Measurements from ENCODE around the gene PTK6. TPM values are rescaled to one million over a fixed set of nuclear protein-coding genes. Genes with fewer than 3 reads are reported as not detected.
A peak's percentile ranks its signal among the peaks of the same experiment; 100 is the strongest.

The PTK6 gene
- total and polyA plus RNA-seq, 2 of the 13 experiments (the other 11 are each of a cell fraction or from before 2014, with no cell fraction given) = 0.08 TPM; not detected in 1

- TF ChIP-seq CREBL2 (CRISPR knock-in tag; IDR thresholded peaks at IDR 0.05; ENCODE audit: borderline replicate concordance) (no peak), PCBP1 (IDR thresholded peaks at IDR 0.05; ENCODE audit: borderline replicate concordance, low read depth, low read length) (no peak), KAT8 (CRISPR knock-in tag; IDR thresholded peaks at IDR 0.05) (no peak), ZNF543 (CRISPR knock-in tag; IDR thresholded peaks at IDR 0.05) (no peak), RARA (CRISPR knock-in tag; IDR thresholded peaks at IDR 0.05) (peak; percentile 58), GMEB2 (CRISPR knock-in tag; IDR thresholded peaks at IDR 0.05; ENCODE audit: low read depth) (no peak), ZBTB42 (CRISPR knock-in tag; IDR thresholded peaks at IDR 0.05) (no peak), PRDM10 (CRISPR knock-in tag; IDR thresholded peaks at IDR 0.05; ENCODE audit: low read depth) (0 out of 2 replicates have a peak, but pooled peaks have one; percentile 34), ATF6 (CRISPR knock-in tag; conservative IDR thresholded peaks at IDR 0.05) (no peak), ZNF432 (CRISPR knock-in tag; IDR thresholded peaks at IDR 0.05; ENCODE audit: borderline replicate concordance) (no peak), BORCS8-MEF2B (CRISPR knock-in tag; IDR thresholded peaks at IDR 0.05) (no peak; the same call in 1 of the 2 replicates), MNT (IDR thresholded peaks at IDR 0.05) (0 out of 2 replicates have a peak, but pooled peaks have one; percentile 23), ZNF747 (CRISPR knock-in tag; IDR thresholded peaks at IDR 0.05; ENCODE audit: borderline replicate concordance) (no peak), NFE2L1 (CRISPR knock-in tag; IDR thresholded peaks at IDR 0.05; ENCODE audit: borderline replicate concordance) (no peak), JDP2 (CRISPR knock-in tag; IDR thresholded peaks at IDR 0.05; ENCODE audit: borderline replicate concordance) (no peak), NR2F1 (CRISPR knock-in tag; IDR thresholded peaks at IDR 0.05) (no peak), ZNF7 (CRISPR knock-in tag; IDR thresholded peaks at IDR 0.05) (no peak), PRPF4 (IDR thresholded peaks at IDR 0.05; ENCODE audit: low read depth, low read length, poor library complexity, severe bottlenecking) (no peak), XRCC5 (optimal IDR thresholded peaks at IDR 0.05; ENCODE audit: low read length) (no peak), RXRB (CRISPR knock-in tag; IDR thresholded peaks at IDR 0.05; ENCODE audit: borderline replicate concordance) (peak; percentile 60; the same call in 1 of the 2 replicates), SMAD1 (CRISPR knock-in tag; IDR thresholded peaks at IDR 0.05; ENCODE audit: borderline replicate concordance, low read depth) (0 out of 2 replicates have a peak, but pooled peaks have one; percentile 8)
Observed at GRCh38 chr20:63577317-63577894, 40.2 kb upstream of the PTK6 start (continued).

All from HepG2 (cell line).